H9 (cell line): ENCODE results near the gene GNL1. TPM values are rescaled to one million over a fixed set of nuclear protein-coding genes. Genes with fewer than 3 reads are reported as not detected.

Experiments
- DNase-seq: peaks from one replicate; pipeline ENCODE4 v3.0.0-alpha.2; 2017
- H2AFZ ChIP-seq: one replicate; pipeline ENCODE4 v1.6.1; 2013; ENCODE audit warnings: mild to moderate bottlenecking, low read length, control low read depth, moderate library complexity
- H2AK5ac ChIP-seq: 2 replicates; pipeline ENCODE4 v1.6.1; 2013; ENCODE audit warnings: low read length, control low read depth, mixed read lengths; ENCODE audit not compliant: insufficient read length
- H2BK120ac ChIP-seq: one replicate; pipeline ENCODE4 v1.6.1; 2013; ENCODE audit warnings: low read depth, mild to moderate bottlenecking, low read length, control low read depth, inconsistent platforms; ENCODE audit not compliant: poor library complexity, severe bottlenecking
- H2BK12ac ChIP-seq: 2 replicates; pipeline ENCODE4 v1.6.1; 2013; ENCODE audit warnings: low read length, control low read depth, mixed read lengths, low read depth; ENCODE audit not compliant: insufficient read length
- H2BK15ac ChIP-seq: 2 replicates; pipeline ENCODE4 v1.6.1; 2013; ENCODE audit warnings: low read depth, low read length, control low read depth
- H2BK20ac ChIP-seq: one replicate; pipeline ENCODE4 v1.6.1; 2013; ENCODE audit warnings: low read depth, mild to moderate bottlenecking, low read length, control low read depth, inconsistent platforms; ENCODE audit not compliant: poor library complexity, severe bottlenecking
- H2BK5ac ChIP-seq: 2 replicates; pipeline ENCODE4 v1.6.1; 2013; ENCODE audit warnings: low read length, control low read depth, mixed read lengths; ENCODE audit not compliant: insufficient read length
- H3K14ac ChIP-seq: 2 replicates; pipeline ENCODE4 v1.6.1; 2013; ENCODE audit warnings: low read length, control low read depth; ENCODE audit not compliant: insufficient read depth
- H3K18ac ChIP-seq: 2 replicates; pipeline ENCODE4 v1.6.1; 2013; ENCODE audit warnings: low read depth, mild to moderate bottlenecking, mixed read lengths, low read length, control low read depth; ENCODE audit not compliant: insufficient read length
- H3K23ac ChIP-seq: 2 replicates; pipeline ENCODE4 v1.6.1; 2013; ENCODE audit warnings: low read length, control low read depth, mixed read lengths, low read depth; ENCODE audit not compliant: insufficient read length
- H3K23me2 ChIP-seq: 2 replicates; pipeline ENCODE4 v1.6.1; 2013; ENCODE audit warnings: low read depth, mild to moderate bottlenecking, mixed read lengths, low read length, control low read depth; ENCODE audit not compliant: insufficient read length, poor library complexity, severe bottlenecking
- H3K27ac ChIP-seq: 2 replicates; pipeline ENCODE4 v1.5.1; 2013; ENCODE audit warnings: low read length, control low read depth, mixed read lengths, low read depth; ENCODE audit not compliant: insufficient read length
- H3K27me3 ChIP-seq: 2 replicates; pipeline ENCODE4 v1.6.1; 2013; ENCODE audit warnings: low read length, control low read depth, inconsistent platforms; ENCODE audit not compliant: insufficient read depth
- H3K4ac ChIP-seq: 2 replicates; pipeline ENCODE4 v1.6.1; 2013; ENCODE audit warnings: low read depth, mild to moderate bottlenecking, control low read depth, inconsistent platforms, low read length, moderate library complexity
- H3K4me1 ChIP-seq: 2 replicates; pipeline ENCODE4 v1.6.1; 2013; ENCODE audit warnings: low read length, control low read depth, inconsistent platforms; ENCODE audit not compliant: insufficient read depth
- H3K4me2 ChIP-seq: 2 replicates; pipeline ENCODE4 v1.6.1; 2013; ENCODE audit warnings: low read length, control low read depth, mixed read lengths; ENCODE audit not compliant: insufficient read length, insufficient read depth
- H3K56ac ChIP-seq: 2 replicates; pipeline ENCODE4 v1.6.1; 2013; ENCODE audit warnings: low read depth, mild to moderate bottlenecking, mixed read lengths, low read length, control low read depth; ENCODE audit not compliant: insufficient read length
- H3K79me1 ChIP-seq: 2 replicates; pipeline ENCODE4 v1.6.1; 2013; ENCODE audit warnings: low read depth, mild to moderate bottlenecking, moderate library complexity, low read length, control low read depth, inconsistent platforms; ENCODE audit not compliant: insufficient read depth, poor library complexity, severe bottlenecking
- H3K79me2 ChIP-seq: 2 replicates; pipeline ENCODE4 v1.6.1; 2013; ENCODE audit warnings: low read length, control low read depth, inconsistent platforms; ENCODE audit not compliant: insufficient read depth
- H3K9ac ChIP-seq: 2 replicates; pipeline ENCODE4 v1.6.1; 2013; ENCODE audit warnings: low read length, control low read depth, mixed read lengths; ENCODE audit not compliant: insufficient read length; ENCODE audit errors: extremely low read depth
- H3K9me3 ChIP-seq: one replicate; pipeline ENCODE4 v1.6.1; 2013; ENCODE audit warnings: low read depth, low read length, inconsistent platforms; ENCODE audit not compliant: control insufficient read depth
- H3T11ph ChIP-seq: one replicate; pipeline ENCODE4 v1.6.1; 2013; ENCODE audit warnings: mild to moderate bottlenecking, low read length, control low read depth, inconsistent platforms
- H4K20me1 ChIP-seq: one replicate; pipeline ENCODE4 v1.6.1; 2013; ENCODE audit not compliant: control insufficient read depth, insufficient read length, insufficient read depth
- H4K5ac ChIP-seq: 2 replicates; pipeline ENCODE4 v1.6.1; 2013; ENCODE audit warnings: low read depth, mild to moderate bottlenecking, mixed read lengths, low read length, control low read depth; ENCODE audit not compliant: insufficient read length
- H4K8ac ChIP-seq: replicated peaks from 2 replicates; pipeline ENCODE4 v1.6.1; 2013; ENCODE audit warnings: low read length, control low read depth, mixed read lengths, low read depth; ENCODE audit not compliant: insufficient read length
- H4K91ac ChIP-seq: 2 replicates; pipeline ENCODE4 v1.6.1; 2013; ENCODE audit warnings: low read depth, mild to moderate bottlenecking, moderate library complexity, mixed read lengths, low read length, control low read depth; ENCODE audit not compliant: insufficient read length
- H3K27ac Mint-ChIP-seq, 3 experiments: 2 replicates in 2 of 3; 3 replicates in 1 of 3; pipeline ENCODE4 v1.8.0; 2020 to 2021; ENCODE audit warnings: mixed read lengths in 3 of 3, mild to moderate bottlenecking in 1 of 3, moderate library complexity in 1 of 3
- H3K27me3 Mint-ChIP-seq: 2 replicates; pipeline ENCODE4 v1.8.0; 2021; ENCODE audit warnings: low read depth, mild to moderate bottlenecking, moderate library complexity, mixed read lengths
- H3K36me3 Mint-ChIP-seq, 3 experiments: 2 replicates in 2 of 3; 3 replicates in 1 of 3; pipeline ENCODE4 v1.8.0; 2020 to 2021; ENCODE audit warnings: low read depth in 3 of 3, mixed read lengths in 3 of 3; ENCODE audit not compliant: insufficient read depth in 1 of 3
- H3K4me1 Mint-ChIP-seq, 2 experiments: 2 replicates each; pipeline ENCODE4 v1.8.0; 2020; ENCODE audit warnings: mixed read lengths in 2 of 2
- H3K4me3 Mint-ChIP-seq, 2 experiments: 2 replicates in 1 of 2; 3 replicates in 1 of 2; pipeline ENCODE4 v1.8.0; 2020 to 2021; ENCODE audit warnings: mild to moderate bottlenecking in 2 of 2, mixed read lengths in 2 of 2, moderate library complexity in 1 of 2
- H3K9me3 Mint-ChIP-seq, 2 experiments: 2 replicates in 1 of 2; 3 replicates in 1 of 2; pipeline ENCODE4 v1.8.0; 2020; ENCODE audit warnings: mild to moderate bottlenecking in 2 of 2, mixed read lengths in 2 of 2, moderate library complexity in 1 of 2
- CTCF ChIP-seq: fragments of 200-600 bp; sonication (generic); conservative IDR thresholded peaks from 3 replicates; pipeline ENCODE4 v1.8.0; 2021; ENCODE audit warnings: antibody characterized with exemption, mild to moderate bottlenecking
- WGBS: extraction: QIAGEN DNeasy Blood & Tissue Kit; methylation state at CpG from one replicate; pipeline ENCODE4 v1.1.7; 2013; ENCODE audit warnings: missing lambda C conversion rate, low lambda C conversion rate, mixed read lengths; ENCODE audit not compliant: insufficient read length; ENCODE audit errors: extremely low coverage; 5-methylcytosine and 5-hydroxymethylcytosine counted together
- total RNA-seq: library from RNA; stranded (reverse); gene quantifications from 2 replicates; pipeline ENCODE4 v1.2.1, GENCODE V29; 2021

GNL1 gene
- total RNA-seq, 1 experiment from 2014 or later = 83.5 TPM

- Histone ChIP-seq H2AFZ (no peak overlapping the region), H3K56ac (no peak overlapping the region), H4K8ac (no peak overlapping the region), H2BK20ac (no peak overlapping the region), H3K9ac (no peak overlapping the region), H4K5ac (no peak overlapping the region), H2BK15ac (no peak overlapping the region), H2BK5ac (no peak overlapping the region), H2BK12ac (no peak overlapping the region), H3K14ac (no peak overlapping the region), H4K20me1 (no peaks in the 10 kb centered on the region), H2BK120ac (no peak overlapping the region), H3T11ph (no peak overlapping the region), H3K79me1 (no peaks in the 10 kb centered on the region), H3K79me2 (no peaks in the 10 kb centered on the region), H3K4me2 (no peak overlapping the region), H3K27ac (no peak overlapping the region), H3K4me1 (0 out of 2 replicates have a peak, but pooled peaks cover 3% of the 10 kb centered on the region), H3K18ac (no peak overlapping the region), H3K27me3 (no peaks in the 10 kb centered on the region), H3K23me2 (no peaks in the 10 kb centered on the region), H3K9me3 (no peaks in the 10 kb centered on the region), H3K23ac (no peak overlapping the region), H4K91ac (no peak overlapping the region), H2AK5ac (no peak overlapping the region), H3K4ac (no peak overlapping the region)
- no peak for DNase-seq
- Mint-ChIP-seq H3K27me3 (no peaks in the 10 kb centered on the region; the same call in 1 of the 2 replicates), H3K4me3 (no peak overlapping the region), H3K9me3 (no peaks in the 10 kb centered on the region; a peak in 1 of 5 replicates), H3K4me1 (peaks cover 10% of the 10 kb centered on the region in 2 experiments), H3K36me3 (peaks cover 6 to 31% (median 18%) of the 10 kb centered on the region in 3 experiments; a peak in 5 of 7 replicates), H3K27ac (no peak overlapping the region)
- WGBS = no CpG with 5 or more reads among the region's 3 CpGs
- no peak for TF ChIP-seq CTCF
Measured at GRCh38 chr6:30543821-30544220, 12.5 kb downstream of the GNL1 start.
